OCI-LY1 (cell line): ENCODE data around the gene GTF2I.

Experiments used
- H2AFZ ChIP-seq: fragments of 200-600 bp; sonication (generic), shearing (Covaris generic); 2 replicates; pipeline ENCODE4 v1.6.0; 2014; ENCODE audit warnings: antibody characterized with exemption, mild to moderate bottlenecking, low read length
- H3F3A ChIP-seq: fragments of 200-600 bp; sonication (generic), shearing (Covaris generic); 2 replicates; pipeline ENCODE4 v1.6.0; 2014; ENCODE audit warnings: mild to moderate bottlenecking, antibody characterized with exemption, low read length, moderate library complexity; ENCODE audit not compliant: insufficient read depth
- H3K27ac ChIP-seq: fragments of 200-600 bp; sonication (generic); 2 replicates; pipeline ENCODE4 v1.5.1; 2014; ENCODE audit warnings: low read length, mixed run types, mild to moderate bottlenecking, low read depth; ENCODE audit not compliant: poor library complexity, severe bottlenecking
- H3K27me3 ChIP-seq: fragments of 200-600 bp; sonication (generic); 2 replicates; pipeline ENCODE4 v1.6.0; 2014; ENCODE audit warnings: antibody characterized with exemption, mild to moderate bottlenecking, low read length, moderate library complexity; ENCODE audit not compliant: insufficient read depth
- H3K36me3 ChIP-seq: fragments of 200-600 bp; sonication (generic); 2 replicates; pipeline ENCODE4 v1.6.1; 2014; ENCODE audit warnings: mild to moderate bottlenecking, antibody characterized with exemption, low read length, moderate library complexity, mixed read lengths; ENCODE audit not compliant: insufficient read depth
- H3K4me1 ChIP-seq: fragments of 200-600 bp; sonication (generic); 2 replicates; pipeline ENCODE4 v1.5.1; 2014; ENCODE audit warnings: mild to moderate bottlenecking, low read length, moderate library complexity; ENCODE audit not compliant: insufficient read depth, severe bottlenecking
- H3K4me2 ChIP-seq: fragments of 200-600 bp; sonication (generic), shearing (Covaris generic); 2 replicates; pipeline ENCODE4 v1.6.1; 2014; ENCODE audit warnings: low read length
- H3K4me3 ChIP-seq: fragments of 200-600 bp; sonication (generic); 2 replicates; pipeline ENCODE4 v1.5.1; 2014; ENCODE audit warnings: low read length, low read depth, mild to moderate bottlenecking, mixed read lengths; ENCODE audit not compliant: poor library complexity, severe bottlenecking
- H3K79me2 ChIP-seq: fragments of 200-600 bp; shearing (Covaris generic); 2 replicates; pipeline ENCODE4 v1.6.1; 2016; ENCODE audit warnings: mixed run types, low read length, mixed read lengths; ENCODE audit not compliant: insufficient read depth
- H3K9ac ChIP-seq: fragments of 200-600 bp; sonication (generic), shearing (Covaris generic); 2 replicates; pipeline ENCODE4 v1.6.1; 2014; ENCODE audit warnings: mild to moderate bottlenecking, low read length, mixed read lengths
- H3K9me2 ChIP-seq: fragments of 200-600 bp; sonication (generic), shearing (Covaris generic); 2 replicates; pipeline ENCODE4 v1.6.1; 2014; ENCODE audit warnings: low read depth, mild to moderate bottlenecking, low read length, mixed read lengths
- H3K9me3 ChIP-seq: fragments of 200-600 bp; shearing (Covaris generic); 2 replicates; pipeline ENCODE4 v1.6.1; 2014; ENCODE audit warnings: low read length, mixed read lengths
- H4K20me1 ChIP-seq: fragments of 200-600 bp; sonication (generic), shearing (Covaris generic); 2 replicates; pipeline ENCODE4 v1.6.0; 2016; ENCODE audit warnings: mild to moderate bottlenecking, low read length; ENCODE audit not compliant: insufficient read depth
- CTCF ChIP-seq: fragments of 200-600 bp; sonication (generic), shearing (Covaris generic); IDR thresholded peaks from 2 replicates; pipeline ENCODE4 v1.5.1; 2017; ENCODE audit warnings: mild to moderate bottlenecking, antibody characterized with exemption, low read length, moderate library complexity, mixed read lengths
- EZH2 ChIP-seq: fragments of 200-600 bp; sonication (generic), shearing (Covaris generic); IDR thresholded peaks from 2 replicates; pipeline ENCODE4 v1.8.0; 2017; ENCODE audit warnings: borderline replicate concordance, mixed run types, mild to moderate bottlenecking, antibody characterized with exemption, low read length, moderate library complexity, mixed read lengths

GTF2I gene

GRCh38 chr7:74653686-74654181 is 3.8 kb upstream of the GTF2I start:
- TF ChIP-seq EZH2 (no peak), CTCF (no peak)
- Histone ChIP-seq H3K79me2 (peaks cover 5% of the 10 kb centered on the region; the same call in 1 of the 2 replicates), H3K27ac (no peak overlapping the region), H3K4me3 (no peak overlapping the region), H3K4me2 (no peak overlapping the region), H3K4me1 (peaks cover 44% of the 10 kb centered on the region), H3K9ac (no peak overlapping the region), H3K9me3 (no peaks in the 10 kb centered on the region), H2AFZ (no peak overlapping the region), H4K20me1 (no peaks in the 10 kb centered on the region), H3K27me3 (no peaks in the 10 kb centered on the region), H3K36me3 (peaks cover 5% of the 10 kb centered on the region), H3F3A (peaks cover 9% of the 10 kb centered on the region), H3K9me2 (no peaks in the 10 kb centered on the region)

GRCh38 chr7:74654811-74655210 is 2.7 kb upstream of the GTF2I start:
- Histone ChIP-seq H3K27me3 (no peaks in the 10 kb centered on the region), H3K4me1 (peaks cover 49% of the 10 kb centered on the region), H3F3A (peaks cover 18% of the 10 kb centered on the region), H4K20me1 (no peaks in the 10 kb centered on the region), H3K4me3 (no peak overlapping the region), H3K79me2 (peaks cover 8% of the 10 kb centered on the region; the same call in 1 of the 2 replicates), H3K27ac (peak overlapping the region; percentile 90), H3K9ac (no peak overlapping the region), H3K9me3 (no peaks in the 10 kb centered on the region), H3K36me3 (peaks cover 9% of the 10 kb centered on the region), H2AFZ (no peak overlapping the region), H3K9me2 (no peaks in the 10 kb centered on the region), H3K4me2 (no peak overlapping the region)
- TF ChIP-seq CTCF = no peak
- no peak for TF ChIP-seq EZH2

GRCh38 chr7:74655324-74655723 is 2.2 kb upstream of the GTF2I start:
- Histone ChIP-seq H2AFZ (no peak overlapping the region), H3K9me3 (no peaks in the 10 kb centered on the region), H3K79me2 (peaks cover 13% of the 10 kb centered on the region), H3K9ac (no peak overlapping the region; the same call in 1 of the 2 replicates), H3K9me2 (no peaks in the 10 kb centered on the region), H3K4me1 (peaks cover 50% of the 10 kb centered on the region), H3K36me3 (peaks cover 9% of the 10 kb centered on the region), H3K4me3 (no peak overlapping the region), H3K4me2 (peak overlapping the region; percentile 37; the same call in 1 of the 2 replicates), H4K20me1 (no peaks in the 10 kb centered on the region), H3K27me3 (no peaks in the 10 kb centered on the region), H3K27ac (peak overlapping the region; percentile 90), H3F3A (peaks cover 18% of the 10 kb centered on the region)
- TF ChIP-seq CTCF (no peak), EZH2 (no peak)
